ENCODE results near the gene MTAP.
A peak's percentile ranks its signal among the peaks of the same experiment; 100 is the strongest.

The MTAP gene

GRCh38 chr9:21970800-21971640, 168.6 kb downstream of the MTAP start:
- DNase-seq: peak; percentile 51

GRCh38 chr9:21972361-21972760, 169.9 kb downstream of the MTAP start:
- no peak for DNase-seq

GRCh38 chr9:21974343-21974721, 171.9 kb downstream of the MTAP start:
- DNase-seq: peak; percentile 49

GRCh38 chr9:21974722-21975409, 172.4 kb downstream of the MTAP start:
- DNase-seq: peak; percentile 60

- DNase-seq: no peak
These were observed 174.0 kb downstream of the MTAP start for GRCh38 chr9:21976334-21976875.

GRCh38 chr9:21982391-21982790, 180.0 kb downstream of the MTAP start:
- no peak for DNase-seq

GRCh38 chr9:21982861-21983560, 180.6 kb downstream of the MTAP start:
- DNase-seq: no peak

GRCh38 chr9:21983561-21983935, 181.1 kb downstream of the MTAP start:
- no peak for DNase-seq

GRCh38 chr9:21984101-21984500, 181.7 kb downstream of the MTAP start:
- no peak for DNase-seq

GRCh38 chr9:21985964-21986667, 183.7 kb downstream of the MTAP start:
- no peak for DNase-seq

Measured in right forelimb (tissue), 1 donor.